T-helper 2 cell (primary cell): Measurements from ENCODE around the gene MNDA.
"Not testable (repeated sequence)": the region's sequence is repeated elsewhere in the genome, so short reads cannot be mapped to it uniquely, and the experiment has no call there.

Experiments used
- DNase-seq, 5 experiments: peaks; one replicate each; pipeline versions ENCODE4 v3.0.0 to v3.0.0-alpha.2; 2012 to 2022

Gene MNDA

GRCh38 chr1:158839566-158839965, 8.4 kb downstream of the MNDA start:
- DNase-seq = no peak

- DNase-seq = no peak
Measured at GRCh38 chr1:158840236-158840635, 9.1 kb downstream of the MNDA start.

DNA sequence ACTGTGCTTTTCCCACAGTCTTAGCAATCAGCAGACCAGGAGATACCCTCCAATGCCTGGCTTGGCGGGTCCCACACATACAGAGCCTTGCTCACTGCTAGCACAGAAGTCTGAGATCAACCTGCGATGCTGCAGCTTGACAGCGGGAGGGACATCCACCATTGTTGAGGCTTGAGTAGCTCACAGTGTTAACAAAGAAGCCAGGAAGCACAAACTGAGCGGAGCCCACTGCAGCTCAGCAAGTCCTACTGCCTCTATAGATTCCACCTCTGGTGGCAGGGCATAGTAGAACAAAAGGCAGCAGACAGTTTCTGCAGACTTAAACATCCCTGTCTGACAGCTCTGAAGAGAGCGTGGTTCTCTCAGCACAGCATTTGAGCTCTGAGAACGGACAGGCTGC, 33.4 kb downstream of the MNDA start:
- no peak for DNase-seq

- not testable (repeated sequence) for DNase-seq
Measured at GRCh38 chr1:158870438-158870837, 39.3 kb downstream of the MNDA start.

GRCh38 chr1:158873141-158873540, 42.0 kb downstream of the MNDA start:
- DNase-seq = no peak

- no peak for DNase-seq
Measured at GRCh38 chr1:158893654-158894053, 62.5 kb downstream of the MNDA start.

- DNase-seq = no peak
Measured at GRCh38 chr1:158898722-158899121, 67.6 kb downstream of the MNDA start.
